GM10847 (cell line): Measurements from ENCODE around the gene ZNF653.

ENCODE experiments used
- POLR2A ChIP-seq: IDR thresholded peaks from 2 replicates; pipeline ENCODE4 v1.6.1; 2011; ENCODE audit not compliant: insufficient read length; ENCODE audit errors: extremely low read depth

Gene ZNF653

GRCh38 chr19:11451871-11452619 is 53.6 kb downstream of the ZNF653 start:
- no peak for TF ChIP-seq POLR2A

GRCh38 chr19:11451327-11451870 is 54.2 kb downstream of the ZNF653 start:
- TF ChIP-seq POLR2A = no peak

GRCh38 chr19:11450570-11451326 is 54.9 kb downstream of the ZNF653 start:
- TF ChIP-seq POLR2A = no peak

- TF ChIP-seq POLR2A = no peak
Measured at GRCh38 chr19:11448923-11449554, 56.6 kb downstream of the ZNF653 start.

GRCh38 chr19:11448410-11448809 is 57.2 kb downstream of the ZNF653 start:
- TF ChIP-seq POLR2A = no peak

- no peak for TF ChIP-seq POLR2A
Measured at GRCh38 chr19:11447347-11448262, 58.0 kb downstream of the ZNF653 start.

GRCh38 chr19:11446652-11447301 is 58.9 kb downstream of the ZNF653 start:
- no peak for TF ChIP-seq POLR2A

GRCh38 chr19:11446271-11446651 is 59.4 kb downstream of the ZNF653 start:
- TF ChIP-seq POLR2A = no peak

GRCh38 chr19:11445141-11445540 is 60.5 kb downstream of the ZNF653 start:
- TF ChIP-seq POLR2A = no peak

- no peak for TF ChIP-seq POLR2A
Measured at GRCh38 chr19:11444059-11444458, 61.6 kb downstream of the ZNF653 start.

GRCh38 chr19:11437955-11438354 is 67.7 kb downstream of the ZNF653 start:
- no peak for TF ChIP-seq POLR2A

- TF ChIP-seq POLR2A = no peak
Measured at GRCh38 chr19:11435833-11436313, 69.8 kb downstream of the ZNF653 start.

GRCh38 chr19:11435057-11435832 is 70.4 kb downstream of the ZNF653 start, which contains the start of the genes ODAD3 and PRKCSH:
Gene ODAD3, minus strand, starts transcription at chr19:11435121. Its CDS starts 105 bp downstream, at chr19:11435016.
Gene PRKCSH, plus strand, starts transcription at chr19:11435635. Its CDS starts 483 bp downstream, at chr19:11436118.
- TF ChIP-seq POLR2A = peak; percentile 74
